GM18505 (cell line): Measurements from ENCODE around the gene DCTPP1.
A peak's percentile ranks its signal among the peaks of the same experiment; 100 is the strongest.
"Not testable (repeated sequence)": the region's sequence is repeated elsewhere in the genome, so short reads cannot be mapped to it uniquely, and the experiment has no call there.

Source experiments
- ATAC-seq: cut with Tn5 transposase; IDR thresholded peaks from one replicate; pipeline ENCODE4 v1.9.1; 2021; ENCODE audit not compliant: unreplicated experiment
- POLR2A ChIP-seq: IDR thresholded peaks from 4 replicates; pipeline ENCODE4 v1.6.1; 2011; ENCODE audit warnings: borderline replicate concordance; ENCODE audit not compliant: insufficient read depth, insufficient read length; ENCODE audit errors: extremely low read depth

DCTPP1 gene

DNA sequence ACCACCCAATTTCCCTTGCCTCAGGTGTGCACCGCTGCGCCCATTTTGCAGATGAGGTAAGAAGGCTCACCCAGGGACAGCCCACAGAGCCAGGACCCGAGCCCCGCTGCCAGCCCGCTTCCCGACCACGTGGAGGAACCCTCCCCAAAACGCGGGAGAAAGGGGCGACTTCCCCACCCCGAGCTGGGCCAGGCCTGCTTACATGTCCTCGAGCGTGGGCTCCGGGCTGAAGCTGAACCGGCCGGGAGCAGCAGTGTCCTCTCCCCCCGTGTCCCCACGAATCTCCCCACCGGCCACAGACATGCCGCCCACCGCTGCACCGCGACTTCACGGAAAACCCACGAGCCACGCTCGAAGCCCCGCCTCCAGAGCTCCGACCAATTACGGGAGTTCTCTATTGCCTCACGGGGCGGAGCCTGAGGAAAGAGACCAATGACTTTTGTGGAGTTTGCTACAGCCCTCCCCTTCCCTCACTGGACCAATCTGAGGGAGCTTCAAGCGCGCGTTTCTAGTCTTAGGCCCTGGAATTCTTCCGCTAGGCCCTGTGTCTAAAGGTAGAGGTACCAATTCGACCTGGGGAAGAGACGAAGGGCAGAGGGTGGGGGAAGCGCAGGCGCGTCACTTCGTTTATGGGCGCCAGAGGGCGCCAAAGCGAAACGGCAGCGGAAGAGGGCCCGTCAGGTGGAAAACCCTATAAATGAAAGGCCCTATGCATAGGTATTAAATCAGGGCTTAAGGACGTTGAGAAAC is at the start of gene DCTPP1:
TSS of gene DCTPP1 (minus strand) at position 353 of the 750 bp plus-strand sequence. CDS start at position 303, 50 bp downstream.
- peak; percentile 89 for ATAC-seq
- peak; percentile 60 for TF ChIP-seq POLR2A

DNA sequence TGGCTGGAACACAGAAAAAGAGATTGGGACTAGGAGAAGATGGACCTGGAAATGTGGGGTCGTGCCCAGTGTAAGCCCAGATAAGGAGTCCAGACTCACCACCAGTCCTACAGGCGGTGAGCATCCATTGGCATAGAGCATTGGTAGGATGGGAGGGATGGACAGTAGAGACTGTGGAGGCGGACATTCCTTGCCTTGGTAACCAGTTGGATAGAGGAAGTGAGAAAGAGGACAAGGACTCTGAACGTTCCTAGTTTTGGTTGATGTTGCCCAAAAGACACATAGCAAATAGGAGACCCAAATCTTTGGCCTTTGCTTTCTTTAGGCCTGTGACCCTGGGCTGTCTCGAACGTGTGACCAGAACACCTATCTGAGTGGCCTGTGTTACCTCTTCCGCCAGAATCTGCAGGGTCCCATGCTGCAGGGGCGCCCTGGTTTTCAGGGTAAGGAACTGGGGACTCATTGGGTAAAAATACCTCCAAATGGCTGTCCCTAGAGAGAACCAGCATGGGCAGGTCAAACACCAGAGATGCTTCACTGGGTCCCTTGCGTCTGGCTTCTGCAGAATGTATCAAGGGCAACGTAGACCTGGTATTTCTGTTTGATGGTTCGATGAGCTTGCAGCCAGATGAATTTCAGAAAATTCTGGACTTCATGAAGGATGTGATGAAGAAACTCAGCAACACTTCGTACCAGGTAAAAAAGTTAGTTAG is 49.1 kb upstream of the DCTPP1 start:
- TF ChIP-seq POLR2A = no peak
- no peak for ATAC-seq

DNA sequence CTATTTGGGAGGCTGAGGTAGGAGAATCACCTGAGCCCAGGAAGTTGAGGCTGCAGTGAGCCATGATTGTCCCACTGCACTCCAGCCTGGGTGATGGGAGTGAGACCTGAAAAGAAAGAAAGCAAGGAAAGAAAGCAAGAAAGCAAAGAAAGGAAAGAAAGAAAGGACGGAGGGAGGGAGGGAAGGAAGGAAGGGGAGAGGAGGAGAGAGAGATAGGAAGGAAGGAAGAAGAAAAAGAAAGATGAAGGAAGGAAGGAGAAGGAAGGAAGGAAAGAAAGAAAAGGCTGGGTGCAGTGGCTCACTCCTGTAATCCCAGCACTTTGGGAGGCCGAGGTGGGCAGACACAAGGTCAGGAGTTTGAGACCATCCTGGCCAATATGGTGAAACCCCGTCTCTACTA is 47.9 kb upstream of the DCTPP1 start:
- not testable (repeated sequence) for ATAC-seq

DNA sequence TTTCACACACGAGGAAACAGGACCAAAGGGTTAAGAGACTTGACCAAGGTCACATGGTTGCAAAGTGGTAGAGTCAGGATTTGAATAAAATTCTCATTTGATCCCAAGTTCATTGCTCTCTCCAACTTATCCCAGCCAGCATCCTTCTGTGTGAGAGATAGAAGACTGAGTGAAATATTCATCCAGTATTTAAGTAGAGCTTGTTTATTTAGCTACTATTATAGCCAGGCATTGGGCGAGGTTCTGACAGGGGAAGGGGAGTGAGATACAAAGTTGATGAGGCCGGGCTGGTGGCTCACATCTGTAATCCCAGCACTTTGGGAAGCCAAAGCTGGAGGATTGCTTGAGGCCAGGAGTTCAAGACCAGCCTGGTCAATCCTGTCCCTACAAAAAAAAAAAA is 47.2 kb upstream of the DCTPP1 start:
- no peak for ATAC-seq
- TF ChIP-seq POLR2A = no peak

DNA sequence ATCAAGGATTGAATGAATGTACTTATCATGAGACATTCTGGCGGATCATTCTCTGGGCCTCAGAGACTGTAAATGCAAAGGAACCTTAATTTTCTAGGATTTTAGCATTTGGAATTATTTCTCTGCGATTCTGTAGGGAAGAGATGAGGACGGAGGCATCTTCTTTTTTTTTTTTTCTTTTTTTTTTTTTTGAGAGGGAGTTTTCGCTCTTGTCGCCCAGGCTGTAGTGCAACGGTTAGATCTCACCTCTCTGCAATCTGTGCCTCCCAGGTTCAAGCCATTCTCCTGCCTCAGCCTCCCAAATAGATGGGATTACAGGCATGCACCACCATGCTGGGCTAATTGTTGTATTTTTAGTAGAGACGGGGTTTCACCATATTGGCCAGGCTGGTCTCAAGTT is 44.9 kb upstream of the DCTPP1 start:
- no peak for TF ChIP-seq POLR2A

DNA sequence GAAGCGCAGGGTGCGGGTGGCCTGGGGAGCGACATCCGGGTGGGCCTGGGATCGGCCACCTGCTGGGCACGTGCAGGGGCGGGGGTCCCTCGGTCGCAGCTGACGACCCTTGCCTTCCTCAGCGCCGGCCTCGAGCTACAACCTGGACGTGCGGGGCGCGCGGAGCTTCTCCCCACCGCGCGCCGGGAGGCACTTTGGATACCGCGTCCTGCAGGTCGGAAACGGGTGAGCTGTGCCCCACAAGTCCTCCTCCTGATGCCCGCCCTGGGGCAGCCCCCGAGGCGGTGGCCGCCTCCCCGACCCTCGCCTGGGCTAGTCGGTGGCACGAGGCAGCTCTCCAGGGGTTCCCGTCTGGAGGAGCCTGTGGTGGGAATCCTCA is 44.2 kb upstream of the DCTPP1 start:
- no peak for TF ChIP-seq POLR2A
- no peak for ATAC-seq

More for the DNA sequence above, 44.9 kb upstream of the DCTPP1 start:
- ATAC-seq = no peak

DNA sequence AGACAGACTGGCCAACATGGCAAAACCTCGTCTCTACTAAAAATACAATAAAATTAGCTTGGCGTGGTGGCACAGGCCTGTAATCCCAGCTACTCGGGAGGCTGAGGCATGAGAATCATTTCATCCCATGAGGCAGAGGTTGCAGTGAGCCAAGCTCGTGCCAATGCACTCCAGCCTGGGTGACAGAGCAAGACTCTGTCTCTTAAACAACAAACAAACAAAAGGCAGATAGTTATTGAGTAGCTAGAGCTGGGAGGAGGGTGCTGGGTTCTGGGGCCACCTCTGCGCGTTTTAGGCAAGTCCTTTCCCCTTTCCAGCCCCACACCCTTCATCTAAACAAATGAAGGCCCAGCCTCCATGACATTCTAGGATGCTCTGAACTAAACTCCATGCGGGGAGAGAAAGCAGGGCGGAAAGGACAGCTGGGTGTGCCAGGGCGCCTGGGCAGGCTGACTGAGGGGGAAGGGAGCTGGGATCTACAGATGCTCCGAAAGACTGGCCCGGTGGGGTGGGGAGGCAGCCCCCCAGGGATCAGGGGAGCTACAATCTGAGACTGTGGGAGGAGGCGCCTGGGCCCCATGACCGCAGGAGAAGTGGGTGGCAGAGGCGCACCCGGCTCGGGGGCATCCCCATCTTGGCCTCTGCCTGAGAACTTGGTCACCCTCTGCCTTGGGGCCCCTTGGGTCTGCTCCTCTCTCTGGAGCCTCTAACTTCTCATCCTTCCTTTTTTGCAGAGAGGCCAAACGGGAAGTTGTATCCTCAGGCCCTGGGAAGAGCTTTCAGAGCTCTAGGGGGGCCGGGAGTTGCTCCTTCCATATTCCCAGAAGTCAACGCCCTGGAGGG is 43.6 kb upstream of the DCTPP1 start:
- no peak for TF ChIP-seq POLR2A
- no peak for ATAC-seq

DNA sequence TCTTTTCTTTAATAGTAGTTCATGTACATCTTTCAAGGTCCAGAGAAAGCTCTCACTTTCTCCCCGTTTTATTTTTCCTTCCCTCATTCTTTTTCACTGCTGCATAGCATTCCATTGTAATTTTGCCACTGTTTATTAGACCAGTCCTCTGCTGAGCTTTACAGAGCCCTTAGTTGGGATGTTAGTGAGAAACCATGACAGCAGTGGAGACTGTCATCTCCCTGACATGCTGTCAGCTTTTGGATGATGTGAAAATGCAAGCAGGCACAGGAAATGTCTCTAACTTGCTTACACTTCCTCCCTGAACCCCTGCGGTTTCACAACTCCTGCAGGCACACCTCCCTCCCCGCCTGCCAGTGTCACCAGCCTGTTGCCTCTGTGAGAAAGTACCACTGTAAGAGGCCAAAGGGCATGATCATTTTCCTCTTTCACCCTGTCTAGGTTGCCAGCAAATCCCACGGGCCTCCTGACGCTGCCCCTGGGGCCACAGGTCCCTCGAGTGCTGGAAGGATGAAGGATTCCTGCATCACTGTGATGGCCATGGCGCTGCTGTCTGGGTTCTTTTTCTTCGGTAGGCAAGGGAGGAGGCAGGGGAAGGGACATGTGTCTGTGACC is 42.6 kb upstream of the DCTPP1 start, which contains the start of gene ITGAL:
TSS of gene ITGAL (plus strand) at position 415 of the 615 bp plus-strand sequence. CDS start at position 511, 96 bp downstream.
- TF ChIP-seq POLR2A = peak; percentile 52
- peak; percentile 47 for ATAC-seq

DNA sequence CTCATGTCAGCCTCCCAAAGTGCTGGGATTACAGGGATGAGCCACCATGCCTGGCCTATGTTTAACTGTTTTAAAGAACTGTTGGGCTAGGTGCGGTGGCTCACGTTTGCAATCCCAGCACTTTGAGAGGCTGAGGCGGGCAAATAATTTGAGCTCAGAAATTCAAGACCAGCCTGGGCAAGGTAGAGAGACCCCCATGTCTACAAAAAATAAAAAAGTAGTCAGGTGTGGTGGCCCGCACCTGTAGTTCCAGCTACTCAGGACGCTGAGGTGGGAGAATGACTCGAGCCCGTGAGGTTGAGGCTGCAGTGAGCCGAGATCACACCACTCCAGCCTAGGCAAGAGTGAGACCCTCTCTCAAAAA is 40.8 kb upstream of the DCTPP1 start:
- no peak for TF ChIP-seq POLR2A
- ATAC-seq = no peak

DNA sequence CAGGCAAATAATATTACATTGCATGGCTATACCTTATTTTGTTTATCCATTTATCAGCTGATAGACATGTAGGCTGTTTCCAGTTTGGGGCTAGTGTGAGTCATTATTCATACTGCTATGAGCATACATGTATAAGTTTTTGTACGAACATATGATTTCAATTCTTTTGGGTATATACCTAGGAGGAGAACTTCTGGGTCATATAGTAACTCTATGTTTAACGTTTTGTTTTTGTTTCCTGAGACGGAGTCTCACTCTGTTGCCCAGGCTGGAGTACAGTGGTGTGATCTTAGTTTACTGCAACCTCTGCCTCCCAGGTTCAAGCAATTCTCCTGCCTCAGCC is 40.3 kb upstream of the DCTPP1 start:
- TF ChIP-seq POLR2A = no peak

DNA sequence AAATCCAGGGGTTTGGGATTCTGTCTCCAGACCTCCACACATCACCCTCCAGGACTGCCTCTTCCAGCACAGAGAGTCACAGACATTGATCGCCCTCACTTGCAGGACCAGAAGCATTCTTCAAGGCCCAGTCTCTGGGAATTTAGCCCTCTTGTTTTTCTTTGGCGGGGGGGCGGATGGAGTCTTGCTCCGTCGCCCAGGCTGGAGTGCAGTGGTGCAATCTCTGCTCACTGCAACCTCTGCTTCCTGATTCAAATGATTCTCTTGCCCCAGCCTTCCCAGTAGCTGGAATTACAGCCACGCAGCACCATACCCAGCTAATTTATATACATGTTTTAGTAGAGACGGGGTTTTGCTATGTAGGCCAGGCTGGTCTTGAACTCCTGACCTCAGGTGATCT is 34.2 kb upstream of the DCTPP1 start:
- TF ChIP-seq POLR2A = no peak
- no peak for ATAC-seq

More for the DNA sequence above, 40.3 kb upstream of the DCTPP1 start:
- no peak for ATAC-seq

DNA sequence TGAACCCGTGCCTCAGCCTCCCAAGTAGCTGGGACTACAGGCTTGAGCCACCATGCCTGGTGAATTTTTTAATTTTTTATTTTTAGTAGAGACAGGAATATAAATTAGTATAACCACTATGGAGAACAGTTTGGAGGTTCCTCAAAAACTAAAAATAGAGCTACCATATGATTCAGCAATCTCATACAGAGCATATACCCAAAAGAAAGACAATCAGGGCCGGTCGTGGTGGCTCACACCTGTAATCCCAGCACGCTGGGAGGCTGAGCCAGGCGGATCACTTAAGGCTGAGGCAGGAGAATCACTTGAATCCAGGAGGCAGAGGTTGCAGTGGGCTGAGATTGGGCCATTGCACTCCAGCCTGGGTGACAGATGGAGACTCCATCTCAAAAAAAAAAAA is 31.6 kb upstream of the DCTPP1 start:
- ATAC-seq = not testable (repeated sequence)

DNA sequence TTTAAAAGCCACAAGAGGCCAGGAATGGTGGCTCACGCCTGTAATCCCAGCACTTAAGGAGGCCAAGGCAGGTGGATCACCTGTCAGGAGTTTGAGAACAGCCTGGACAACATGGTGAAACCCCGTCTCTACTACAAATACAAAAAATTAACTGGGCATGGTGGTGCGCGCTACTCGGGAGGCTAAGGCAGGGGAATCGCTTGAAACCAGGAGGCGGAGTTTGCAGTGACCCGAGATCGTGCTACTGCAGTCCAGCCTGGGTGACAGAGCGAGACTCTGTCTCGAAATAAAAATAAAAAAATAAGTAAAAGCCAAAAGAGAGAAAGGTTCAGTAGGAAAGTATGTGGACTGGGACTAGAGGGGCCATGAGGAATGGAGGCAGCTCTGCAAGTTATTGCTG is 29.6 kb upstream of the DCTPP1 start:
- no peak for ATAC-seq
- TF ChIP-seq POLR2A = no peak
